Activated T-helper 1 cell treated with anti-CD3 and anti-CD28 coated beads, Interleukin-12 subunit alpha, Interleukin-12 subunit beta, Interleukin-2, Interleukin-4 antibody, amounts not matched to agents 30 ng/mL and 10 ng/mL and 1 ng/mL, durations not matched to agents 14 hours and 24 hours and 36 hours (primary cell): ENCODE data around the gene SPTBN4. TPM values are rescaled to one million over a fixed set of nuclear protein-coding genes. Genes with fewer than 3 reads are reported as not detected.
A peak's percentile ranks its signal among the peaks of the same experiment; 100 is the strongest.
"Not testable (repeated sequence)": the region's sequence is repeated elsewhere in the genome, so short reads cannot be mapped to it uniquely, and the experiment has no call there.

Source experiments
- DNase-seq: peaks from one replicate; pipeline ENCODE4 v3.0.0; 2021; ENCODE audit warnings: low spot score
- H3K27ac Mint-ChIP-seq: one replicate; pipeline ENCODE4 v1.8.0; 2021; ENCODE audit warnings: mild to moderate bottlenecking, mixed read lengths
- H3K27me3 Mint-ChIP-seq: one replicate; pipeline ENCODE4 v1.8.0; 2022; ENCODE audit warnings: mild to moderate bottlenecking, moderate library complexity, mixed read lengths; ENCODE audit not compliant: insufficient read depth
- H3K36me3 Mint-ChIP-seq: one replicate; pipeline ENCODE4 v1.8.0; 2021; ENCODE audit warnings: low read depth, mixed read lengths
- H3K4me1 Mint-ChIP-seq: one replicate; pipeline ENCODE4 v1.8.0; 2021; ENCODE audit warnings: low read depth, mixed read lengths
- H3K4me3 Mint-ChIP-seq: one replicate; pipeline ENCODE4 v1.8.0; 2021; ENCODE audit warnings: mild to moderate bottlenecking, moderate library complexity, mixed read lengths
- H3K9me3 Mint-ChIP-seq: one replicate; pipeline ENCODE4 v1.8.0; 2021; ENCODE audit warnings: mixed read lengths
- intact Hi-C: fragments of 100-400 bp; cut with micrococcal nuclease; formaldehyde crosslinking; loops from one replicate; pipeline ENCODE4 v1.15.1; 2024
- total RNA-seq: library from RNA; stranded (reverse); gene quantifications from 2 replicates; pipeline ENCODE4 v1.2.3, GENCODE V29; 2022

The SPTBN4 gene
- total RNA-seq, 1 donor from 2014 or later, result 0.21 TPM

GRCh38 chr19:40460185-40460584 is 6.6 kb upstream of the SPTBN4 start:
- Mint-ChIP-seq H3K4me1 (peaks cover 14% of the 10 kb centered on the region), H3K27me3 (peaks cover 1% of the 10 kb centered on the region), H3K4me3 (no peak overlapping the region), H3K27ac (no peak overlapping the region), H3K9me3 (no peaks in the 10 kb centered on the region), H3K36me3 (no peaks in the 10 kb centered on the region)
- no peak for DNase-seq
- intact Hi-C loops, result loop anchor here (10.0 kb wide), 1 partner anchor 255 kb away; the partner anchor contains the start of genes COQ8B and ITPKC

GRCh38 chr19:40461669-40462221 is 5.1 kb upstream of the SPTBN4 start:
- DNase-seq, result no peak
- no peak overlapping the region for H3K27ac Mint-ChIP-seq
- H3K27me3 Mint-ChIP-seq, result peaks cover 10% of the 10 kb centered on the region
- no peak overlapping the region for H3K4me3 Mint-ChIP-seq
- no peaks in the 10 kb centered on the region for H3K9me3 Mint-ChIP-seq
- H3K4me1 Mint-ChIP-seq, result peaks cover 28% of the 10 kb centered on the region
- peaks cover 6% of the 10 kb centered on the region for H3K36me3 Mint-ChIP-seq
- intact Hi-C loops, result loop anchor here (10.0 kb wide), 1 partner anchor 253 kb away; the partner anchor contains the start of genes COQ8B and ITPKC

- H3K9me3 Mint-ChIP-seq, H3K36me3 Mint-ChIP-seq, H3K27ac Mint-ChIP-seq, H3K4me3 Mint-ChIP-seq, DNase-seq: not testable (repeated sequence)
- Mint-ChIP-seq H3K27me3 (peaks cover 21% of the 10 kb centered on the region), H3K4me1 (peaks cover 28% of the 10 kb centered on the region)
- intact Hi-C loops, result loop anchor here (2.0 to 10.0 kb wide), 2 partner anchors 179 to 251 kb away; partner anchors contain the start of genes AKT2, COQ8B and ITPKC
These were observed 3.2 kb upstream of the SPTBN4 start for GRCh38 chr19:40463587-40464037.

- Mint-ChIP-seq H3K9me3 (no peaks in the 10 kb centered on the region), H3K36me3 (peaks cover 6% of the 10 kb centered on the region), H3K27me3 (peaks cover 27% of the 10 kb centered on the region), H3K4me1 (peaks cover 28% of the 10 kb centered on the region), H3K27ac (no peak overlapping the region), H3K4me3 (peak overlapping the region; percentile 77)
- intact Hi-C loops, result loop anchor here (1.0 to 10.0 kb wide), 11 partner anchors 20 to 493 kb away; partner anchors contain the start of genes AKT2, C19orf47, COQ8B and ITPKC
- DNase-seq, result peak; percentile 56
These were observed 2.5 kb upstream of the SPTBN4 start for GRCh38 chr19:40464059-40465024.

GRCh38 chr19:40465025-40465556 is 1.7 kb upstream of the SPTBN4 start:
- H3K27ac Mint-ChIP-seq, result peak overlapping the region; percentile 92

GRCh38 chr19:40465557-40466218 is 1.1 kb upstream of the SPTBN4 start, which contains the start of gene BLVRB:
TSS of gene BLVRB (minus strand) at chr19:40465745. CDS start at chr19:40465688, 57 bp downstream.
- intact Hi-C loops, result loop anchor here (1.0 to 10.0 kb wide), 12 partner anchors 21 to 494 kb away; partner anchors contain the start of genes ACTMAP, AKT2, C19orf47 and COQ8B
- H3K27me3 Mint-ChIP-seq, result peaks cover 27% of the 10 kb centered on the region

More at GRCh38 chr19:40465025-40465556, 1.7 kb upstream of the SPTBN4 start:
- peaks cover 6% of the 10 kb centered on the region for H3K36me3 Mint-ChIP-seq
- intact Hi-C loops, result loop anchor here (1.0 to 10.0 kb wide), 11 partner anchors 21 to 494 kb away; partner anchors contain the start of genes AKT2, C19orf47, COQ8B and ITPKC
- no peaks in the 10 kb centered on the region for H3K9me3 Mint-ChIP-seq
- H3K4me1 Mint-ChIP-seq, result peaks cover 28% of the 10 kb centered on the region
- peak; percentile 10 for DNase-seq
- H3K27me3 Mint-ChIP-seq, result peaks cover 27% of the 10 kb centered on the region
- H3K4me3 Mint-ChIP-seq, result peak overlapping the region; percentile 77

GRCh38 chr19:40466219-40466984 is 399 bp upstream of the SPTBN4 start:
- Mint-ChIP-seq H3K27ac (peak overlapping the region; percentile 92), H3K4me3 (peak overlapping the region; percentile 77), H3K9me3 (no peaks in the 10 kb centered on the region), H3K36me3 (peaks cover 6% of the 10 kb centered on the region), H3K4me1 (peaks cover 28% of the 10 kb centered on the region), H3K27me3 (peaks cover 29% of the 10 kb centered on the region)
- intact Hi-C loops, result loop anchor here (1.0 to 10.0 kb wide), 2 partner anchors 248 to 284 kb away; partner anchors contain the start of genes ACTMAP, COQ8B and ITPKC
- peak; percentile 14 for DNase-seq

More at GRCh38 chr19:40465557-40466218, 1.1 kb upstream of the SPTBN4 start, which contains the start of gene BLVRB:
- DNase-seq, result peak; percentile 99
- H3K4me1 Mint-ChIP-seq, result peaks cover 28% of the 10 kb centered on the region
- no peaks in the 10 kb centered on the region for H3K9me3 Mint-ChIP-seq
- H3K27ac Mint-ChIP-seq, result peak within 1 kb of the TSS; percentile 92
- H3K36me3 Mint-ChIP-seq, result peaks cover 6% of the 10 kb centered on the region
- H3K4me3 Mint-ChIP-seq, result peak within 1 kb of the TSS; percentile 77

- H3K9me3 Mint-ChIP-seq, result no peaks in the 10 kb centered on the region
- intact Hi-C loops, result loop anchor here (10.0 kb wide), 1 partner anchor 246 kb away; the partner anchor contains the start of genes COQ8B and ITPKC
- H3K36me3 Mint-ChIP-seq, result peaks cover 6% of the 10 kb centered on the region
- H3K4me3 Mint-ChIP-seq, result no peak overlapping the region
- peaks cover 29% of the 10 kb centered on the region for H3K27me3 Mint-ChIP-seq
- no peak for DNase-seq
- peaks cover 25% of the 10 kb centered on the region for H3K4me1 Mint-ChIP-seq
- H3K27ac Mint-ChIP-seq, result no peak overlapping the region
These were observed 2.2 kb downstream of the SPTBN4 start for GRCh38 chr19:40469011-40469410.

GRCh38 chr19:40471111-40471510 is 4.3 kb downstream of the SPTBN4 start:
- no peak overlapping the region for H3K4me3 Mint-ChIP-seq
- peaks cover 6% of the 10 kb centered on the region for H3K36me3 Mint-ChIP-seq
- H3K4me1 Mint-ChIP-seq, result peaks cover 7% of the 10 kb centered on the region
- intact Hi-C loops, result no loop called here
- no peak for DNase-seq
- no peak overlapping the region for H3K27ac Mint-ChIP-seq
- no peaks in the 10 kb centered on the region for H3K9me3 Mint-ChIP-seq
- peaks cover 25% of the 10 kb centered on the region for H3K27me3 Mint-ChIP-seq

- H3K4me1 Mint-ChIP-seq, result no peaks in the 10 kb centered on the region
- no peak for DNase-seq
- no peak overlapping the region for H3K4me3 Mint-ChIP-seq
- intact Hi-C loops, result no loop called here
- H3K27ac Mint-ChIP-seq, result no peak overlapping the region
- H3K9me3 Mint-ChIP-seq, result no peaks in the 10 kb centered on the region
- no peaks in the 10 kb centered on the region for H3K36me3 Mint-ChIP-seq
- H3K27me3 Mint-ChIP-seq, result peaks cover 19% of the 10 kb centered on the region
These were observed 5.7 kb downstream of the SPTBN4 start for GRCh38 chr19:40472516-40472915.

- no peak overlapping the region for H3K4me3 Mint-ChIP-seq
- H3K27ac Mint-ChIP-seq, result no peak overlapping the region
- no peaks in the 10 kb centered on the region for H3K36me3 Mint-ChIP-seq
- no peak for DNase-seq
- no peaks in the 10 kb centered on the region for H3K4me1 Mint-ChIP-seq
- intact Hi-C loops, result no loop called here
- H3K27me3 Mint-ChIP-seq, result peaks cover 2% of the 10 kb centered on the region
- H3K9me3 Mint-ChIP-seq, result no peaks in the 10 kb centered on the region
These were observed 7.9 kb downstream of the SPTBN4 start for GRCh38 chr19:40474737-40475136.
